AG09309 (cell line): ENCODE results near the gene FAM78A.

ENCODE experiments used
- DNase-seq: peaks from one replicate; pipeline ENCODE4 v3.0.0-alpha.2; 2010; ENCODE audit warnings: low read depth
- H3K4me3 ChIP-seq: 2 replicates; pipeline ENCODE4 v1.5.1; 2011; ENCODE audit warnings: mild to moderate bottlenecking, low read depth, low read length, moderate library complexity; ENCODE audit not compliant: control insufficient read depth
- TF ChIP-seq, protein P1 (sequence below): IDR thresholded peaks from 2 replicates; pipeline ENCODE4 v1.5.1; 2011; ENCODE audit warnings: mild to moderate bottlenecking, low read depth, low read length, inconsistent platforms; ENCODE audit not compliant: insufficient read depth, control insufficient read depth; ENCODE audit errors: missing control alignments

FAM78A gene

DNA sequence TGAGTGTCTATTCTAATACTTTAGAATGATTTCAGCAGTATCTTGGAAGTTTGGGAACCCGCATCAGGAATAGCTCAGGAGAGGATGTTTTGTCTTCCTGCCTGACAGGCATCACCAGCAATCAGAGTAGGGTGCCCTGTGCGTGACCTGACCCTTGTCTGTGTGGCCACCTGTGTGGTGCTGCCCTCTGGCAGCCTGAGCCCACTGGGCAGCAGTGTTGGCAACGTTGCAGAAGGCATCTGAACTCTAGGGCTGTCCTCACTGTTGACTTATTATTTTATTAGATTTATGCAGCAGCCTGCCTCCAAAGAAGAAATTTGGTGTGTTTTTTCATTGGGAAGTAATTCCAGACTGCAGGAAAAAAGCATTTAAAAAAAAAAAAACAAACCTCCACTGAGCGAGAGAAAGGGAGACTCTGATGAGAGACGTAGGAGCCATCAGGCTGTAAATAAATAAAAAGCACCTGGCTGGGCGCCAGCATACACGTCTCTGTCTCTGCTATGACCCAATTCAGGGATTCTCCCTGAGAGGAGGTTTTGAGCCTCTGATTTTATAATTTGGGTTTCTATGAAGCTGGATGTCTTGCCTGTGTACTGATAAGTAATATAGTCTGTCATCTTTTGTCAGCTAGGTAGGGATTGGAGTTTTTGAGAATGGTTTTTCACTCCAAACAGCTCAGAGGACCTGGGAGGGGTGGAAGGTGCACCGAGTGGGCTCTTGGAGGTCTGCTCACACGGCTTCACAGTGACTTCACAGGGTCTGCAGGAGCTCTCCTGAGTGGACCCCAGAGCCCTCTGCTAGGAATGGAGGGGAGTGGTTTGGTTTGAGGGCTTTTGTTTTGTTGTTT, 49.0 kb downstream of the FAM78A start:
- no peak for DNase-seq
- no peak overlapping the region for H3K4me3 ChIP-seq
- TF ChIP-seq, protein P1, sequence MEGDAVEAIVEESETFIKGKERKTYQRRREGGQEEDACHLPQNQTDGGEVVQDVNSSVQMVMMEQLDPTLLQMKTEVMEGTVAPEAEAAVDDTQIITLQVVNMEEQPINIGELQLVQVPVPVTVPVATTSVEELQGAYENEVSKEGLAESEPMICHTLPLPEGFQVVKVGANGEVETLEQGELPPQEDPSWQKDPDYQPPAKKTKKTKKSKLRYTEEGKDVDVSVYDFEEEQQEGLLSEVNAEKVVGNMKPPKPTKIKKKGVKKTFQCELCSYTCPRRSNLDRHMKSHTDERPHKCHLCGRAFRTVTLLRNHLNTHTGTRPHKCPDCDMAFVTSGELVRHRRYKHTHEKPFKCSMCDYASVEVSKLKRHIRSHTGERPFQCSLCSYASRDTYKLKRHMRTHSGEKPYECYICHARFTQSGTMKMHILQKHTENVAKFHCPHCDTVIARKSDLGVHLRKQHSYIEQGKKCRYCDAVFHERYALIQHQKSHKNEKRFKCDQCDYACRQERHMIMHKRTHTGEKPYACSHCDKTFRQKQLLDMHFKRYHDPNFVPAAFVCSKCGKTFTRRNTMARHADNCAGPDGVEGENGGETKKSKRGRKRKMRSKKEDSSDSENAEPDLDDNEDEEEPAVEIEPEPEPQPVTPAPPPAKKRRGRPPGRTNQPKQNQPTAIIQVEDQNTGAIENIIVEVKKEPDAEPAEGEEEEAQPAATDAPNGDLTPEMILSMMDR = no peak

GRCh38 chr9:131226226-131226625, 50.1 kb downstream of the FAM78A start:
- TF ChIP-seq, protein P1 = no peak
- DNase-seq = no peak
- no peak overlapping the region for H3K4me3 ChIP-seq

DNA sequence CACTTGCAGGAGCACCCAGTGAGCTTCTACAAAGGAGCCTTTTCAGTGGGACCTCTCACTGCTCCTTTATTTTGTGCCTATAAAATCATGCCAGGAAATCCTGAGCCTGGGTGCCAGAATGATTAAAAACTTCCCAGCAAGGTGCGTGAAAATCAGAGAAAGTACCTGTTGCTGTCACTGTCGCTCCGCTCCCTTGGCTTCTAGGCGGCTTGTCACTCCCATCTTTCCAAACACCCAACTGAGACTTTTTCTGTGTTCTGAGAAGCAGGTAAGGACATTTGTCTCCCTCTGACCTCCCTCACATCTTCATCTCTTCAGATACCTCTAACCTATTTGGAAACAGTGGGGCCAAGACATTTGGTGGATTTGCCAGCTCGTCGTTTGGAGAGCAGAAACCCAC, 53.9 kb downstream of the FAM78A start:
- TF ChIP-seq, protein P1 = no peak
- DNase-seq = no peak
- no peak overlapping the region for H3K4me3 ChIP-seq

- TF ChIP-seq, protein P1 = no peak
- H3K4me3 ChIP-seq = no peak overlapping the region
- DNase-seq = no peak
Observed at GRCh38 chr9:131220485-131220884, 55.8 kb downstream of the FAM78A start.

DNA sequence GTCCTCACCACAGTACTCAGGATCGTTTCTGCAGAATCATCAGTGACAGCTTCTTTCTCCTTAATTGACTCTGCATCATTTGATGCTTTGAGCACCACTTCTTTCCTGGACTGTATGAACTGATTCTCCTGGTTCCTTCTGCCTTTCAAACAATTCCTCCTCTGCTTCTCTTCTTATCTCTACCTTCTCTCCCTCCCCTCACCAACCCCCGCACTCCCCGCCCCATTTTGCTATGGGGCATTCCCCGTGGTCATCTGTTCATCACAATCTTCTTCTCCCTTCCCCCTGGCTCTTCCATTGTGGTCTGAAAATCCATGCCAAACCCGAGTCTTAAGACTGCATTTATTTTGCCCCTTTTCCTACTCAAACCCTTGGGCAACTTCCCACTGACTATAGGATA, 57.9 kb downstream of the FAM78A start:
- TF ChIP-seq, protein P1 = no peak
- no peak for DNase-seq
- H3K4me3 ChIP-seq = no peak overlapping the region

DNA sequence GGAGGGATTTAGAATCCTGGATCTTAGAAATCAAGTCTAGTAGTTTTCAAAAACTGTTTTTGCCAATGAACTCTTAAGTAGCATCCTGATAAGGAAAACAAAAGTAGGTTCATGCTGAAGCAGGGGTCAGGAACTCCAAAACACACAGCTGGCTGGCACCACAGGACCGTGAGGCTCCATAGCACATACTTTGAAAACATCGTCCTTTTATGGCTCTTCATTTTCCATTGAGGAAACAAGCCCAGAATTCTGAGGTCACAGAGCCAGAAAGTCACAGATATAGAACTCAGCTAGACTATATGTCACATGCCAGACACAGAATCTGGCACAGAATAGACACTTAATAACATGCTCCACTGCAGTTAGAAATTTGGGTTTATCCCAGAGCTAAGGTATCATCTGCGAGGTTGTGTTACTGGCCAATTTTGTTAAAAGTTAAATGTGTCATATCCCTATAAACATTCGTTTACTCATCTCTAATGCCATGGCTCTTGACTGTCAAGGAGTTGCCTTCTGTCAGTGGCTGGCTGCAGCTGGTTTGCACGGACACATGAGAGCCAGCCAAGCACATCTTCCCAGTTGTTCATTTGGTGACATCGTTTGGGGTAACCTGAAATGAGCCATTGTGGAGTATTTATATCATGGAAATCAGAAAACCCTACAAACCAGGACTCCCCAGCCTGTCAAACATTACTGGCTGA, 58.8 kb downstream of the FAM78A start:
- no peak overlapping the region for H3K4me3 ChIP-seq
- DNase-seq = no peak
- TF ChIP-seq, protein P1 = no peak
